Inferior parietal cortex (tissue), 1 donor: Measurements from ENCODE around the gene SLC22A7.

Experiments
- DNase-seq: peaks from one replicate; pipeline ENCODE4 v3.0.0-alpha.2; 2016; ENCODE audit errors: extremely low spot score

The SLC22A7 gene

GRCh38 chr6:43265564-43265963 is 32.5 kb upstream of the SLC22A7 start:
- no peak for DNase-seq

- no peak for DNase-seq
Observed at GRCh38 chr6:43267619-43268354, 30.3 kb upstream of the SLC22A7 start.

- DNase-seq, result peak; percentile 79
Observed at GRCh38 chr6:43268355-43268700, 29.7 kb upstream of the SLC22A7 start.

GRCh38 chr6:43268782-43269272 is 29.2 kb upstream of the SLC22A7 start:
- no peak for DNase-seq

- DNase-seq, result no peak
Observed at GRCh38 chr6:43269273-43270007, 28.6 kb upstream of the SLC22A7 start.

GRCh38 chr6:43271103-43271815 is 26.8 kb upstream of the SLC22A7 start:
- DNase-seq, result no peak

GRCh38 chr6:43271944-43272343 is 26.1 kb upstream of the SLC22A7 start:
- DNase-seq, result no peak

GRCh38 chr6:43273707-43274106 is 24.4 kb upstream of the SLC22A7 start:
- DNase-seq, result no peak

GRCh38 chr6:43274127-43274915 is 23.7 kb upstream of the SLC22A7 start:
- DNase-seq, result no peak

GRCh38 chr6:43274916-43275597 is 23.0 kb upstream of the SLC22A7 start:
- DNase-seq, result no peak

GRCh38 chr6:43275801-43276576 is 22.1 kb upstream of the SLC22A7 start:
- no peak for DNase-seq

- no peak for DNase-seq
Observed at GRCh38 chr6:43276577-43277305, 21.3 kb upstream of the SLC22A7 start.

- DNase-seq, result no peak
Observed at GRCh38 chr6:43277306-43277642, 20.8 kb upstream of the SLC22A7 start.

- DNase-seq, result no peak
Observed at GRCh38 chr6:43277643-43278523, 20.2 kb upstream of the SLC22A7 start.

GRCh38 chr6:43278524-43279078 is 19.5 kb upstream of the SLC22A7 start:
- DNase-seq, result no peak

GRCh38 chr6:43280234-43280633 is 17.8 kb upstream of the SLC22A7 start:
- DNase-seq, result no peak

GRCh38 chr6:43282060-43282459 is 16.0 kb upstream of the SLC22A7 start:
- no peak for DNase-seq
